ENCODE measurements around the gene CLCNKB. TPM values are rescaled to one million over a fixed set of nuclear protein-coding genes. Genes with fewer than 3 reads are reported as not detected.
"Not testable (repeated sequence)": the region's sequence is repeated elsewhere in the genome, so short reads cannot be mapped to it uniquely, and the experiment has no call there.

CLCNKB gene
- under 1 TPM in 2 of 3 donors, not detected in 1; 0.19 to 0.64 TPM for polyA plus RNA-seq

DNA sequence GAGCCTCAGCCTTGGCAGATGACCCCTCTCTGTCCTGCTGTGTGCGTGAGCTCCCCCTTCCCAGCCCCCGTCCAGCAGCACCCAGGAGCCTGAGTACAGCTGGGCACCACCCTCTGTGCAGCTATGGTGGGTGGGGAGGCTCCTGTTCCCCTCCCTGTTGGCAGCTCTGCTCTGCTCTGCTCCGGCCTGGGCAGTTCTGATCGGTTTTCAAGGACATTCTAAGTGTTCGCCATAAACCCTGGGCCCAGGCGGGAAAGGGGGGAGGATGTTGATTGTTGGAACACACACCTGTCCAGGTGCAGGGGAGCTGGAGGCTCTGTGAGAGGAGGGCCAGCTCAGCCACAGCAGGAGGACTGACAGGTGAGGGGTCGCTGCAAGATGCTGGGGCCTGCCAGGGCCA is at the start of gene CLCNKB:
Gene CLCNKB, plus strand, starts transcription at position 262 of the 400 bp plus-strand sequence. CDS start 711 bp downstream, outside the sequence.
- no peak within 1 kb of the TSS for H3K27ac ChIP-seq (ENCODE audit: low read depth, low read length)
- WGBS, 3 donors, result 28 to 79% (median 73%) methylated on average over 7 of the region's 7 CpGs

DNA sequence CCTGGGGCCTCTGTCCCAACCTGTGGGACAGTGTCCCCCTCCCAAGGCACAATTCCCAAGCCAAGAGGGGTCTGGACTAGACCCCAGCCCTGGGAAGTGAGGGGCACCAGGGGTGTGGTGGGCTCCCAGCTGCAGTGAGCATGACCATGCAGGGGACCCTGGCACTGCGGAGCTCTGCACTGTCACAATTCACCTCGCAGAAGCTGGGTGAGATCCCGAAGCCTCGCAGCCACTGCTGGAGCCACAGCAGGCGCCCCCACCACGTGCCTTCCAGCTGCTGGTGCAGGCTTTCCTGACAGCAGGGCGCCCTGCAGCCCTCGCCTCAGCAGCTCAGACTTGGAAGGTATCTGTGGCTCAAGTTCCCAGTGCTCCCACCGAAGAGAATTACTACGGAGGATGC is 49.5 kb upstream of the CLCNKB start:
- WGBS, 3 donors, result 88 to 93% (median 90%) methylated on average over 10 of the region's 10 CpGs
- no peak overlapping the region for H3K27ac ChIP-seq (ENCODE audit: low read depth, low read length)

DNA sequence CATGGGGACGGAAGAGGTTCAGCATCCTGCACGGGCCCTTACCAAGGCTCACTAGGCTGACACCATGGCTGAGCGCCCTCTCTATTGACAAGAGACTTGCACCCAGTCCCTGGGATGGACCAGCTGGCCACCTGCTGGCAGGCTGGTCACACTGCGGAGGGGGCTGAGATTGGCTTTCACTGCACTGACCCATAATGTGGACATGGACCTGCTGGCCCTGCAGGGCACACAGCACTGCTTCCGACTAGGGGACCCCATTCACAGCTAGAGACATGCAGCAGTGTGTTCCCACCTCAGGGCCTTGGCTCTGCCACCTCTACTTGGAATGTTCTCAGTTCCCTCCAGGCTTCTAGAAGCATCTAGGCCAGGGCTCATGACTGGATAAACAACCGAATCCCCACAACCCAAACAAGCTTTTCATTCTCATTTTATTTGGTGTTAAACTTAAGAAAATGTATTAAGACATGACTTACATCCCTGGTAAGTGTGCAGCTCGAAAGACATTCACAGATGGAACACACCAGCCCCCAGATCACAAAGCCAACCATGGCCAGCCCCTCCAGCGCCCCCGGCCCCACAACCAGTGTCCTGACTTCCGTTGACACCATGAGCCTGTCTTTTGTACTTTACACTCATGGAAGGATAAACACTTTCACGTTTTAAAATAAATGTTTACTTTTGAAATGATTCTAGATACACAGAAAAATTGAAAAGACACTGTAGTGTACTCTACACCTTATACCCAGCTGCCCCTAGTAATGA is 48.8 kb upstream of the CLCNKB start:
- no peak overlapping the region for H3K27ac ChIP-seq (ENCODE audit: low read depth, low read length)
- 54 to 65% (median 62%) methylated on average over 11 of the region's 11 CpGs for WGBS, 3 donors

DNA sequence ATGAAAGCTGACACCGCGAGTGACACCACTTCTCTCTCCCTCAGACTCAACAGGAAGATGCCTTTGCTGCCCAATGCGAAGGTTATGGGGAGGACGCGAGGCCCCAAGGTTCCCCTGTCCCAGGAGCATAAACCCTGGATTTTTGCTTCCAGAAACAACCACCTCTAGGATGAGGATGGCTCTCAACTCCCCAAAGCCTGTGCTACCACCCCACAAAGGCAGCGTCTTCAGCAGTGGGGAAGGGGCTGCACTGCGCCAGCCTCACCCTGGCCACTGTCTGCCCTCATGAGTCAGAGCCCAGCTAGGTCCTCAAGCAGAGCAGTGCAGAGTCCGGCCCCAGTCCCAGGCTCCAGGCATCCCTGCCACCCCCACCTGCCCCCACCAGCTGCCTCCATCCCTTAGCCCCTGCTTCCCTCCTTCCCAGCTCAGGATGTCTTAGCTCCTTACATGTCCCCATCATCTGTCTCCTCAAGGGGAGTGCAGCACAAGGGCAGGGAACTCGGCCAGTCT is 46.5 kb upstream of the CLCNKB start:
- WGBS, 3 donors, result 85 to 88% (median 85%) methylated on average over 9 of the region's 9 CpGs
- H3K27ac ChIP-seq (ENCODE audit: low read depth, low read length), result no peak overlapping the region

DNA sequence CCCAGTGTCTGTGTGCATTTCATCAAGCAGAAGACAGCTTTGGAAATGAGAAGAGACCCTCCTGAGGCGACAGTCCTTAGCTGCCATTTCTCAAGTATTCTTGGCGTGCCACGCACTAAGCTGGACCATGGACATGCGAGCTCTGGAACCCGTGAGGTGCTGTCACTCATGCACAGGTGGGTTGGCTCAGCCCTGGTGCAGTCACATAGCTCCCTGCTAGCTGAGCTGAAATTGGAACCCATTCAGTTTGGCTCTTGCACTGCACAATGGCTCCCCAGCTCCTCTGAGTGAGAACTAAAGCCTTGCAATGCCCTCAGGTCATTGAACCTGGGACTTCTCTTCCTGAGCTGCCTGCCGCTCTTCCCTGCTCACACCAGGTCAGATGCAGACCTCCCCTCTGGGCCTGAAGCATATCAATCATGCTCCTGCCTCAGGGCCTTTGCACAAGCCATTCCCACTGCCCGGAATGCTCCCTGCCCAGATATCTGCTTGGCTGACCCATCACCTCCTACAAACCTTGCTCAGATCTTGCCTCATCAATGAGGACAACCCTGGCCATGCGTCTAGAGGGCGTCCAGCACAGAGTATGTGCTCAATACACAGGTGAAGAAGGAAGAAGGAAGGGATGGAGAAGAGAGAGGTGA is 45.8 kb upstream of the CLCNKB start:
- WGBS, 3 donors, result 81 to 88% (median 83%) methylated on average over 9 of the region's 9 CpGs
- no peak overlapping the region for H3K27ac ChIP-seq (ENCODE audit: low read depth, low read length)

DNA sequence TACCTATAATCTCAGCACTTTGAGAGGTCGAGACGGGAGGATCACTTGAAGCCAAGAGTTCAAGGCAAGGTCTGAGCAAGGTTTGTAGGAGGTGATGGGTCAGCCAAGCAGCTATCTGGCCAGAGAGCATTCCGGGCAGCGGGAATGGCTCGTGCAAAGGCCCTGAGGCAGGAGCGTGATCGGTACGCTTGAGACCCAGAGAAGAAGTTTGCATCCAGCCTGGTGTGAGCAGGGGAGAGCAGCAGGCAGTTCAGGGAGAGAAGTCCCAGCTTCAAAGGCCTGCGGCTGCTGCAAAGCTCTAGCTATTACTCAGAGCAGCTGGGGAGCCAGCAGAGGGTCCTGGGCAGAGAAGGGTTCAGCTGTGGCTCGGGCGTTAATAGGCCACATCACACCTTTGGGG is 44.7 kb upstream of the CLCNKB start:
- H3K27ac ChIP-seq (ENCODE audit: low read depth, low read length), result no peak overlapping the region
- 94 to 96% (median 96%) methylated on average over 11 of the region's 11 CpGs for WGBS, 3 donors

DNA sequence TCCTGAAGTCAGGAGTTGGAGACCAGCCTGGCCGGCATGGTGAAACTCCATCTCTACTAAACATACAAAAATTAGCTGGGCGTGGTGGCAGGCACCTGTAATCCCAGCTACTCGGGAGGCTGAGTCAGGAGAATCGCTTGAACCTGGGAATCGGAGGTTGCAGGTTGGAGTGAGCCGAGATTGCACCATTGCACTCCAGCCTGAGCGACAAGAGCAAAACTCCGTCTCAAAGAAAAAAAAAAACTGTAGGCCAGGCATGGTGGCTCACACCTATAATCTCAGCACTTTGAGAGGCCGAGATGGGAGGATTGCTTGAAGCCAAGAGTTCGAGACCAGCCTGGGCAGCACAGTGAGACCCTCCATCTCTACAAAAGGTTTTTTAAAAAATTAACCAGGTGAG is 42.3 kb upstream of the CLCNKB start:
- WGBS, 3 donors, result 80 to 93% (median 86%) methylated on average over 10 of the region's 10 CpGs
- H3K27ac ChIP-seq (ENCODE audit: low read depth, low read length), result not testable (repeated sequence)

DNA sequence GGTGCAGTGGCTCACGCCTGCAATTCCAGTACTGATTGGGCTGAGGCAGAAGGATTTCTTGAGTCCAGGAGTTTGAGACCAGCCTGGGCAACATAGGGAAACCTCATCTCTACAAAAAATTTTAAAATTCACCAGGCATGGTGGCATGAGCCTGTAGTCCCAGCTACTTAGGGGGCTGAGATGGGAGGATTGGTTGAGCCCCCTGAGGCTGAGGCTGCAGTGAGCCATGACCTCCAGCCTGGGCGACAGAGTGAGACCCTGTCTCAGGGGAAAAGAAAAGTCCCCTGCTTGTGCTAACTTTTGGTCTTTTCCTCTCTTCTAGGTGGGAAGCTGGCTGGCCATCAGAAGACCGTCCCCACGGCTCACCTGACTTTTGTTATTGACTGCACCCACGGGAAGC is 38.0 kb upstream of the CLCNKB start:
- no peak overlapping the region for H3K27ac ChIP-seq (ENCODE audit: low read depth, low read length)
- WGBS, 3 donors, result 84 to 95% (median 85%) methylated on average over 5 of the region's 5 CpGs

DNA sequence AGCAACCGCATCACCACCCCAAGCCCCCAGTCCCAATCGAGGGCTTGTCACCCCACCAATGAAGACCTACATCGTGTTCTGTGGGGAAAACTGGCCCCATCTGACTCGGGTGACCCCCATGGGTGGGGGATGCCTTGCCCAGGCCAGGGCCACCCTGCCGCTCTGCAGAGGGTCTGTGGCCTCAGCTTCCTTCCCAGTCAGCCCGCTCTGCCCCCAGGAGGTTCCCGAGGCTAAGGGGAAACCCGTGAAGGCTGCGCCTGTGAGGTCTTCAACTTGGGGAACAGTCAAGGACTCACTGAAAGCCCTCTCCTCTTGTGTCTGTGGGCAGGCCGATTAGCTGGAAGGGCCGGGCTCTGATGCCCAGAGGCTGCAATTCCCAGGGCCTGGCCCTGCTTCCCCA is 37.6 kb upstream of the CLCNKB start:
- WGBS, 3 donors, result 72 to 85% (median 79%) methylated on average over 11 of the region's 11 CpGs

DNA sequence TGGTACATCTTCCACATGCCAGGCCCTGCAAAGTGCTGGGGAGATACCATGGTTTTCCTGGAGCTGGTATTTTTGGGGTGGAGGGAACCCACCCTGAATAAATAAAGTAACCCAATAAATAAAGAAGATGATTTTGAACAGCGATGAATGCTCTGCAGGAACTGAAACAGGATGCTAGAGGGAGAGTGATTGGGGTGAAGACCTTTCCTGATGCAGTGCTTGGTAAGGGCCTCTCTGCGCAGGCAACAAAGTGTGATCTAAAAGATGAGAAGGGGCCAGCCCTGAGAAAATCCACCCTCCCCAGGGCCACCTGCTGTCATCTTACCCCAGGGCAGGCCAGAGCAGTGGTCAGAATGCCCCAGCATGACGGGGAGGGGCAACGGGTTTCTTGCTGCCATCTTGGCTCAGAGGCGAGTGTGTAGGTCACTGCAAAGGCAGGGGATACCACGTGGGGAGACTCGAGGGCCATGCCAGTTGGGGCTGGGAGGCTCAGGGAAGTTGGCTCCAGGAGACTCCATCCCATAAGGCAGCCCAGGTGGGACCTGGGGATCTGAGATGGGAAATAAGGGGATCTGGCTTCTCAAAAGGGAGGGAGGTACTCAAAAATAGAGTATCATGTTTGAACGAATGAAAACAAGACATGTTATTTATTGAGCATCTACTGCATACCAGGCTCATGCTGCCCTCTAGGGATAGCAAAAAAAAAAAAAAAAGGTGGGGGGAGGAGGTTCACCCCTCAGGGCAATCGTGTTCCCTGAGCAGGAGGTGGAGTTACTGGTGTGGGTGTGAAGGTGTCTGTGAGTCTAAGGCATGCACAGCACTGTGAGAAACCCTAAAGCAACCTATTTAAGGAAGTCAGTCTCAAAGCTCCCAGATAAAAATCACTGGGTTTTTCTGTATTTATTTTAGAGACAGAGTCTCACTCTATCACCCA is 36.8 kb upstream of the CLCNKB start:
- H3K27ac ChIP-seq (ENCODE audit: low read depth, low read length), result no peak overlapping the region
- 65 to 68% (median 67%) methylated on average over 9 of the region's 9 CpGs for WGBS, 3 donors

More for the DNA sequence above, 37.6 kb upstream of the CLCNKB start:
- no peak overlapping the region for H3K27ac ChIP-seq (ENCODE audit: low read depth, low read length)

DNA sequence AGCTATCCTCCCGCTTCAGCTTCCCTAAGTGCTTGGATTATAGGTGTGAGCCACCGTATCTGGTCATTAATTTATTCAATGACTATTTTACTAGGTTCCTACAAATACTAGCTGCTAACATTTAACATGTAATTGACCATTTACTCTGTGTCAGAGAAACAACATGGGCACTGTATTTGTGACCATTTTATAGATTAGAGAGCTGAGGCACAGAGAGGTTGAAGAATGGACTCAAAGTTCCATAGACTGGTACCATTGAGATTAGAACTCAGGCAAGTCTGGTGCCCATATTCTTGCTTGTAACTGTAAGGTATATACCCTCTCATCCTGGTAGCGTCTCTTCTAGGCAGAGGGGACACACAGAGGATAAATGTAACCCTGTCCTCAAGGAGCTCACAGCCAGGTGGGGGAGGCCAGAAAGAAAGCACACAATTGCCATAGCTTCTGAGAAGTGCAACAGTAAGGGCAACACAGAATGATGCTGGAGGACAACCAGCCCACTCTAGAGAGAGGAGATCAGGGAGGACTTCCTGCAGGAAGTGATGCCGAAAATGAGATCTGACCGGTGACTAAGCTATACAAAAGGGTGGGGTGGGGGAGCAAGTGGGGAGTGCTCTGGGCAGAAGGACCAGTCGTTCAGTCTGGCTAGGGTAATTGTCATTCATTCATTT is 35.8 kb upstream of the CLCNKB start:
- no peak overlapping the region for H3K27ac ChIP-seq (ENCODE audit: low read depth, low read length)
- WGBS, 3 donors, result 74 to 77% (median 76%) methylated on average over 6 of the region's 6 CpGs

DNA sequence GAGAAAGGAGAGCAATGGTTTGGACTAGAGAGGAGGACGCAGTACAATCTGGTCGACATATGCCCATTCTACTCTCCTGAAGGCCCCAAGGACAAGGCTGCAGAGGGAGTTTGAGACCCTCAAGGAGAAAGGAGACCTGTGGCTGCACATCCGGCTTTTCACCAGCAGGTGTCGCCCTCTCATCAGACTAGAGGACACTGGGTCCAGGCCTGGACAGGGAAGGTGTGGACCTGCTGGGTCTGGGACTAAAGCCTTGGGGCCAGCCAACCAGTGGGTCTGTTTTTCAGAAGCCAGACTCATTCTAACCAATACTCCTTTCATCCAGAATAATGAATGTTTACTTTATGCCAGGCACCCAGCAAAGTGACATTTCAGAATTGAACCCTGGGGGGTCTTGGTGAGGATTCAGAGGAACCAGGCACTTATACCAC is 34.5 kb upstream of the CLCNKB start:
- no peak overlapping the region for H3K27ac ChIP-seq (ENCODE audit: low read depth, low read length)
- WGBS, 3 donors, result 3 to 5% (median 5%) methylated on average over 4 of the region's 4 CpGs

DNA sequence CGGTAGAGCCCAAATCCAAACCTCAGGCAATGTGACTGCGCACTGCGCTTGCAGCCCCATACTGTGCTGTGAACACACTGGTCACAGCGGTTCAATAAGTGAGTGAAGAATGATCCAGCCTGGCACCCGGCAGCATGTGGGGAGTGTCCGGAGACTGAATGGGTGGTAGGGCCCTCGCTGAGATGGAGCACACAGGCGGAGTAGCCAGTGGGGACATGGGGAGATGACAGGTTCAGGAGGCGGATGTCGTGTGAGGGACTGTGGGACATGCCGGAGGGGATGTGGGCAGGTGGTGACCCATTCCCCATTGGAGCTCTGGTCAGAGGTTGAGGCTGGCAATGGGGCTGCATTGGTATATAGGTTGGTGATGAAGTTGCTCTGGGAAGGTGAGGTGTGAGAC is 33.9 kb upstream of the CLCNKB start:
- WGBS, 3 donors, result 84 to 93% (median 90%) methylated on average over 11 of the region's 11 CpGs

DNA sequence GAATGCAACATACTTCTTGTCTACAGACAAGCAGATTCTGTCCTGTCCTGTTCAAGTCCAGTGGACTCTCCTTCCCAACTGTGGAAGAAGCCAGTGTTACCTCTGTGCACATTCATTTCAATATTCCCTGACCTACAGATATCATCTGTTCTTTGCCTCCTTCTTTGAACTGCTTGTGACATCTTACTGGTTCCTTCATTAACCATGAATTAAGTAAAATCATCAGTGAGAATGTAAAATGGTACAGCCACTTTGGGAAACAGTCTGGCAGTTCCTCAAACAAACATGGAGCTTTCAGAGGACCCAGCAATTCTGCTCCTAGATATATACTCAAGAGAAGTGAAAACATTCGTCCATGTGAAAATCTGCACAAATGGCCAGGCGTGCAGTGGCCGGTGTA is 32.7 kb upstream of the CLCNKB start:
- H3K27ac ChIP-seq (ENCODE audit: low read depth, low read length), result no peak overlapping the region
- 96 to 97% (median 97%) methylated on average over 3 of the region's 3 CpGs for WGBS, 3 donors

More for the DNA sequence above, 33.9 kb upstream of the CLCNKB start:
- H3K27ac ChIP-seq (ENCODE audit: low read depth, low read length), result no peak overlapping the region

DNA sequence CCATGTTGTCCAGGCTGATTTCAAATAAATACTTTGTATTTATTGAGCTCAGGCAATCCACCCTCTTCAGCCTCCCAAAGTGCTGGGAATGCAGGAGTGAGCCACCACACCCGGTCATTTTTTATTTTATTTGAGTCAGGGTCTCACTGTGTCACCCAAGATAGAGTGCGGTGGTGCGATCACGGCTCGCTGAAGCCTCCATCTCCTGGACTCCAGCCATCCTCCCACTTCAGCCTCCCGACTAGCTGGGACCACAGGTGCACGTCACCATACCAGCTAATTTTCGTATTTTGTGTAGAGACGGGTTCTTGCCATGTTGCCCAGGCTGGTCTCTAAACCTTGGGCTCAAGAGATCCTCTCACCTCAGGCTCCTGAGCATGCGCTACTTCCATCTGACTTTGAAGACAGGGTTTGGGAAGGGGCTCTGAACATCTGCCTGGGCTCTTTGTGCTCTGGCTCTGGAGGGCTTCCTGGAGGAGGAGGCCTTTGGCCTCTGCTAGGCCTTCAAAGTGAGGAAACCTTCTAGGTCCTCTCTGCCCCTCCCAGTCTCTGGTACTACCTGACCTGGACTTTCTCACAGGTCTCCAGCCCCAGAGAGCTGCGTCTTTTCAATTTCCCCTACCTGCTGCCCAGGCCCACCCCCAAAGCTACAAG is 31.5 kb upstream of the CLCNKB start:
- WGBS, 3 donors, result 91 to 93% (median 91%) methylated on average over 11 of the region's 11 CpGs
- H3K27ac ChIP-seq (ENCODE audit: low read depth, low read length), result no peak overlapping the region

DNA sequence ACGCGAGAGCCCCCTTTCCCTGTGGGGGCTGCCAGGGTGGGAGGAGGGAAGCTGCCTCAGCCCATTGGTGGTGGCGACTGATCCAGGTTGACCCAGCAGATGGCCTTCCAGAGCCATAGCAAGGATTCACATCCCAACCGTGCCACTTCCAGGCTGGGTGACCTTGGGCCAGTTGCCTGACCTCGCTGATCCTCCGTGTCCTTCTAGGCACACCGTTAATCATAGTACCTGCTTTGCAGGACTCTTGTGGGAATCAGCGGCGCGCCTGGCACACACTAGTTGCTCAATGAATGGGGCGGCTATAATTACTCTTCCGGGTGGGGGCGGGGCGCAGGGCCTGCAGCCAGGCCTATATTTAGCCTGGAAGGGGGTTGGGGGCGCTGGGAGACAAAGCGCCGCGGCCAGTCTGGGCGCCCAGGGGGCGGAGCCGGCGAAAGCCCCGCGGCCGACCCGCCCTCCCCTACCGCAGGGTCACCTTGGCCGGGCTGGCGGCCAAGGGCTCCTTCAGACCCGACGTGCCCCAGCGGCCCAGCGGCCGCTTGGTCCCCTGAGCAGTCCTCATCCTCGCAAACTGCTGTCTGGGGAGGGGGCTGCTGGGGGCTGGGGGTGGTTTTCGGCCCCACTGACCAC is 30.9 kb upstream of the CLCNKB start:
- no peak overlapping the region for H3K27ac ChIP-seq (ENCODE audit: low read depth, low read length)
- WGBS, 3 donors, result 2 to 5% (median 3%) methylated on average over 35 to 36 of the region's 36 CpGs

DNA sequence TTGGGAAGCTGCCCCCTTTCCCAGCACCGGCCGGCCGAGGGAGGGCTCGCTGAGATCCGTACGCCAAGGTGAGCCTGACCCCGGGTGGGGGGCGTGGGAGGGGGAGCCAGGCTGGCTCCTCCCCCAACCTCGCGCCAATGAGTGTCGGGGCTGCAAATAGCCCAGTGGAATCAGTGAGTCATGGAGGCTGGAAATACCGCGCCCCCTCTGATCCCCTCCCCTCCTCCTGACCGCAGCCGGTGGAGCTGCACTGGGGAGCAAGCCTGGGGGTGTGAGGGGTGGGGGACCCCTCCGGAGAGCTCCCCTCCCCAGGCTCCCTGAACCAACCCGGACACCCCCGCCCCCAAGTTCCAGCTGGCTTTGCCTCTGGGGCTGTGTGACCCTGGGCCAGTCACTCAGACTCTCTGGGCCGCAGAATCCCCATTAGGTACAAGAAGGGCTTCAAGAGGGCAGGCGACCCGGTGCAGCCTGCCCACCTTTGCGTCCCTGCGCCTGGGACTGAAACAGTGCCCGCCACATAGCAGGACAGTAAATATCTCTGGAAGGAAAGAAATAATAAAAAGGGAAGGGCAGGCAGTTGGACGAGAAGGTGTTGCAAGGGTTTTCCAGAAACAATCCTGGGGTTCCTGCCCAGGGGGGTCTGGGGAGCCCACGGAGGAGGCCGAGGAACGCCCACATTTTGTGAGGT is 30.2 kb upstream of the CLCNKB start:
- WGBS, 3 donors, result 25 to 26% (median 26%) methylated on average over 25 to 28 of the region's 28 CpGs
- no peak overlapping the region for H3K27ac ChIP-seq (ENCODE audit: low read depth, low read length)

Data from adipose tissue (tissue), 3 donors.